ENCODE data around the gene OR2W1. TPM values are rescaled to one million over a fixed set of nuclear protein-coding genes. Genes with fewer than 3 reads are reported as not detected.
A peak's percentile ranks its signal among the peaks of the same experiment; 100 is the strongest.

Gene OR2W1
- total and polyA plus RNA-seq, 2 donors (not counting 1 experiment from before 2014, with no cell fraction given) = not detected

GRCh38 chr6:29008089-29008488 is 36.9 kb downstream of the OR2W1 start:
- H3K79me2 ChIP-seq (ENCODE audit: control insufficient read depth, insufficient read depth, low read length) = no peaks in the 10 kb centered on the region
- no peaks in the 10 kb centered on the region for H3K36me3 ChIP-seq (ENCODE audit: control insufficient read depth, insufficient read depth, low read length)
- H3K9me3 ChIP-seq (ENCODE audit: control insufficient read depth, insufficient read depth, low read depth, low read length) = no peaks in the 10 kb centered on the region
- H3K4me3 ChIP-seq (replicated peaks in 1 of 4; ENCODE audit: control extremely low read depth in 1 of 4, insufficient read depth in 1 of 4, low read depth in 3 of 4, low read length in 4 of 4) = no peak overlapping the region
- H3K27me3 ChIP-seq (ENCODE audit: control insufficient read depth, insufficient read depth, low read length) = no peaks in the 10 kb centered on the region
- H4K20me1 ChIP-seq (ENCODE audit: control insufficient read depth, extremely low read depth, insufficient read depth, low read length) = no peaks in the 10 kb centered on the region
- no peak overlapping the region for H2AFZ ChIP-seq (ENCODE audit: low read length)
- H3K4me2 ChIP-seq (ENCODE audit: extremely low read depth, insufficient read depth, low read length) = no peak overlapping the region
- H3K27ac ChIP-seq (ENCODE audit: insufficient read depth, low read length) = no peak overlapping the region
- TF ChIP-seq EZH2 (IDR thresholded peaks at IDR 0.05; ENCODE audit: low read length, missing control alignments) (no peak), CTCF (conservative IDR thresholded peaks at IDR 0.05 in 1 of 2, IDR thresholded peaks at IDR 0.05 in 1 of 2; ENCODE audit: low read depth in 1 of 2, low read length in 2 of 2) (no peak)
- H3K4me1 ChIP-seq (ENCODE audit: control insufficient read depth, extremely low read depth, insufficient read depth, low read length) = no peaks in the 10 kb centered on the region
- no peak overlapping the region for H3K9ac ChIP-seq (ENCODE audit: insufficient read depth, low read length)
- no peak for DNase-seq (ENCODE audit: low read depth in 2 of 2)

GRCh38 chr6:29005183-29005885 is 39.6 kb downstream of the OR2W1 start, which contains the start of gene ZNF311:
Gene ZNF311, minus strand, starts transcription at chr6:29005315. Its CDS starts 1,361 bp downstream, at chr6:29003954.
- peak within 1 kb of the TSS; percentile 73 for H3K4me2 ChIP-seq (ENCODE audit: extremely low read depth, insufficient read depth, low read length)
- peak; percentile 67 to 81 for DNase-seq (ENCODE audit: low read depth in 2 of 2)

More at GRCh38 chr6:29005183-29005885, 39.6 kb downstream of the OR2W1 start, which contains the start of gene ZNF311:
- Histone ChIP-seq H3K9me3 (ENCODE audit: control insufficient read depth, insufficient read depth, low read depth, low read length) (no peaks in the 10 kb centered on the region), H3K4me1 (ENCODE audit: control insufficient read depth, extremely low read depth, insufficient read depth, low read length) (no peaks in the 10 kb centered on the region), H3K4me3 (replicated peaks in 1 of 4; ENCODE audit: control extremely low read depth in 1 of 4, insufficient read depth in 1 of 4, low read depth in 3 of 4, low read length in 4 of 4) (peak within 1 kb of the TSS; percentile 57 to 67 (median 60)), H3K9ac (ENCODE audit: insufficient read depth, low read length) (no peak within 1 kb of the TSS), H3K27me3 (ENCODE audit: control insufficient read depth, insufficient read depth, low read length) (no peaks in the 10 kb centered on the region), H2AFZ (ENCODE audit: low read length) (peak within 1 kb of the TSS; percentile 78), H3K27ac (ENCODE audit: insufficient read depth, low read length) (no peak within 1 kb of the TSS), H4K20me1 (ENCODE audit: control insufficient read depth, extremely low read depth, insufficient read depth, low read length) (no peaks in the 10 kb centered on the region), H3K36me3 (ENCODE audit: control insufficient read depth, insufficient read depth, low read length) (no peaks in the 10 kb centered on the region), H3K79me2 (ENCODE audit: control insufficient read depth, insufficient read depth, low read length) (no peaks in the 10 kb centered on the region)
- TF ChIP-seq CTCF (conservative IDR thresholded peaks at IDR 0.05 in 1 of 2, IDR thresholded peaks at IDR 0.05 in 1 of 2; ENCODE audit: low read depth in 1 of 2, low read length in 2 of 2) = no peak
- no peak for TF ChIP-seq EZH2 (IDR thresholded peaks at IDR 0.05; ENCODE audit: low read length, missing control alignments)
